Measurements from ENCODE around the gene PIR. TPM values are rescaled to one million over a fixed set of nuclear protein-coding genes. Genes with fewer than 3 reads are reported as not detected.

The PIR gene
- total RNA-seq, 1 experiment from 2014 or later = 29.7 TPM

- no CpG with 5 or more reads among the region's 1 CpG for whole genome bisulfite sequencing (ENCODE audit: extremely low coverage, insufficient read length, low lambda C conversion rate)
- Mint-ChIP-seq H3K4me3 (no peak overlapping the region), H3K4me1 (no peaks in the 10 kb centered on the region)
Measured at GRCh38 chrX:15430584-15430983, 62.5 kb downstream of the PIR start.

More at GRCh38 chrX:15430584-15430983, 62.5 kb downstream of the PIR start:
- no peak overlapping the region for H2BK12ac ChIP-seq (ENCODE audit: insufficient read length, low read depth, low read length)
- no peak overlapping the region for H2BK5ac ChIP-seq (ENCODE audit: insufficient read length, low read length)
- no peak overlapping the region for H3K4ac ChIP-seq (ENCODE audit: low read depth, low read length)
- no peaks in the 10 kb centered on the region for H4K20me1 ChIP-seq (ENCODE audit: control insufficient read depth, insufficient read depth, insufficient read length)
- no peaks in the 10 kb centered on the region for H3K23me2 ChIP-seq (ENCODE audit: insufficient read length, low read depth, low read length, poor library complexity, severe bottlenecking)
- DNase-seq = no peak
- no peak overlapping the region for H3K9ac ChIP-seq (ENCODE audit: extremely low read depth, insufficient read length, low read length)
- Mint-ChIP-seq H3K9me3 (no peaks in the 10 kb centered on the region), H3K36me3 (ENCODE audit: insufficient read depth in 1 of 3, low read depth in 3 of 3) (peaks cover 0 to 2% (median 1%) of the 10 kb centered on the region in 3 experiments; a peak in 3 of 7 replicates), H3K27me3 (ENCODE audit: low read depth) (peaks cover 1% of the 10 kb centered on the region), H3K27ac (no peak overlapping the region)
- H2BK15ac ChIP-seq (ENCODE audit: low read depth, low read length) = no peak overlapping the region
- H2AK5ac ChIP-seq (ENCODE audit: insufficient read length, low read length) = no peak overlapping the region
- no peak overlapping the region for H3T11ph ChIP-seq (ENCODE audit: low read length)
- no peaks in the 10 kb centered on the region for H3K4me1 ChIP-seq (ENCODE audit: insufficient read depth, low read length)
- no peak overlapping the region for H4K8ac ChIP-seq (replicated peaks; ENCODE audit: insufficient read length, low read depth, low read length)
- no peak overlapping the region for H3K18ac ChIP-seq (ENCODE audit: insufficient read length, low read depth, low read length)
- no peak overlapping the region for H3K56ac ChIP-seq (ENCODE audit: insufficient read length, low read depth, low read length)
- H3K27me3 ChIP-seq (ENCODE audit: insufficient read depth, low read length) = no peaks in the 10 kb centered on the region
- no peak overlapping the region for H3K14ac ChIP-seq (ENCODE audit: insufficient read depth, low read length)
- H4K91ac ChIP-seq (ENCODE audit: insufficient read length, low read depth, low read length) = no peak overlapping the region
- no peak for TF ChIP-seq CTCF (conservative IDR thresholded peaks at IDR 0.05)
- no peaks in the 10 kb centered on the region for H3K79me2 ChIP-seq (ENCODE audit: insufficient read depth, low read length)
- H2BK120ac ChIP-seq (ENCODE audit: low read depth, low read length, poor library complexity, severe bottlenecking) = no peak overlapping the region
- H2AFZ ChIP-seq (ENCODE audit: low read length) = no peak overlapping the region
- no peak overlapping the region for H3K4me2 ChIP-seq (ENCODE audit: insufficient read depth, insufficient read length, low read length)
- no peak overlapping the region for H4K5ac ChIP-seq (ENCODE audit: insufficient read length, low read depth, low read length)
- H2BK20ac ChIP-seq (ENCODE audit: low read depth, low read length, poor library complexity, severe bottlenecking) = no peak overlapping the region
- H3K79me1 ChIP-seq (ENCODE audit: insufficient read depth, low read depth, low read length, poor library complexity, severe bottlenecking) = no peaks in the 10 kb centered on the region
- H3K27ac ChIP-seq (ENCODE audit: insufficient read length, low read depth, low read length) = no peak overlapping the region
- no peaks in the 10 kb centered on the region for H3K9me3 ChIP-seq (ENCODE audit: control insufficient read depth, low read depth, low read length)
- no peak overlapping the region for H3K23ac ChIP-seq (ENCODE audit: insufficient read length, low read depth, low read length)

Data from H9 (cell line).